ENCODE results near the gene AMBP. TPM values are rescaled to one million over a fixed set of nuclear protein-coding genes. Genes with fewer than 3 reads are reported as not detected.

AMBP gene
- total and polyA plus RNA-seq, 2 of the 13 experiments (the other 11 are each of a cell fraction or from before 2014, with no cell fraction given): 1,510 to 2,580 TPM

- TF ChIP-seq HNRNPH1 (optimal IDR thresholded peaks at IDR 0.05; ENCODE audit: low read depth, low read length) (peak; percentile 66), ZNF343 (CRISPR knock-in tag; IDR thresholded peaks at IDR 0.05) (0 out of 2 replicates have a peak, but pooled peaks have one; percentile 46), SKIL (CRISPR knock-in tag; IDR thresholded peaks at IDR 0.05; ENCODE audit: borderline replicate concordance) (no peak), THRA (CRISPR knock-in tag; IDR thresholded peaks at IDR 0.05; ENCODE audit: borderline replicate concordance) (peak; percentile 28; the same call in 1 of the 2 replicates), ZNF512B (CRISPR knock-in tag; IDR thresholded peaks at IDR 0.05; ENCODE audit: borderline replicate concordance) (0 out of 2 replicates have a peak, but pooled peaks have one; percentile 36), NBN (conservative IDR thresholded peaks at IDR 0.05) (no peak), ETV5 (CRISPR knock-in tag; IDR thresholded peaks at IDR 0.05; ENCODE audit: borderline replicate concordance) (peak; percentile 57; the same call in 1 of the 2 replicates), THAP7 (CRISPR knock-in tag; IDR thresholded peaks at IDR 0.05) (peak; percentile 52; the same call in 1 of the 2 replicates), ZNF326 (CRISPR knock-in tag; IDR thresholded peaks at IDR 0.05; ENCODE audit: borderline replicate concordance) (peak; percentile 32; the same call in 1 of the 2 replicates), ZNF543 (CRISPR knock-in tag; IDR thresholded peaks at IDR 0.05) (peak; percentile 75; the same call in 1 of the 2 replicates), MATR3 (CRISPR knock-in tag; IDR thresholded peaks at IDR 0.05) (no peak), NFIC (IDR thresholded peaks at IDR 0.05; ENCODE audit: low read length) (peak; percentile 2; the same call in 1 of the 2 replicates), GFI1 (CRISPR knock-in tag; IDR thresholded peaks at IDR 0.05; ENCODE audit: borderline replicate concordance) (no peak), ZNF761 (CRISPR knock-in tag; conservative IDR thresholded peaks at IDR 0.05) (0 out of 2 replicates have a peak, but pooled peaks have one; percentile 50), TIGD3 (CRISPR knock-in tag; IDR thresholded peaks at IDR 0.05; ENCODE audit: borderline replicate concordance) (no peak), PAXIP1 (CRISPR knock-in tag; conservative IDR thresholded peaks at IDR 0.05) (peak; percentile 24; the same call in 1 of the 2 replicates), ZNF235 (CRISPR knock-in tag; IDR thresholded peaks at IDR 0.05; ENCODE audit: borderline replicate concordance) (no peak)
These were observed 19.4 kb downstream of the AMBP start (continued) for GRCh38 chr9:114058688-114059046.
